Ovary (tissue), 3 donors: ENCODE data around the gene TLR7.

Experiments
- POLR2A ChIP-seq: fragments of 450-650 bp; IDR thresholded peaks from one replicate; pipeline ENCODE4 v1.6.1; 2017; ENCODE audit warnings: antibody characterized with exemption, mild to moderate bottlenecking, moderate library complexity
- TF ChIP-seq, protein P1 (sequence below), 3 donors: fragments of 450-650 bp in 2 of 3; fragments of 200-600 bp in 1 of 3; IDR thresholded peaks; one replicate each; pipeline versions ENCODE4 v1.5.1 to v1.8.0; 2016 to 2022; ENCODE audit warnings: antibody characterized with exemption in 3 of 3, mild to moderate bottlenecking in 1 of 3
- donor health status: DM: no; HTN: no; CAD: no.

DNA sequence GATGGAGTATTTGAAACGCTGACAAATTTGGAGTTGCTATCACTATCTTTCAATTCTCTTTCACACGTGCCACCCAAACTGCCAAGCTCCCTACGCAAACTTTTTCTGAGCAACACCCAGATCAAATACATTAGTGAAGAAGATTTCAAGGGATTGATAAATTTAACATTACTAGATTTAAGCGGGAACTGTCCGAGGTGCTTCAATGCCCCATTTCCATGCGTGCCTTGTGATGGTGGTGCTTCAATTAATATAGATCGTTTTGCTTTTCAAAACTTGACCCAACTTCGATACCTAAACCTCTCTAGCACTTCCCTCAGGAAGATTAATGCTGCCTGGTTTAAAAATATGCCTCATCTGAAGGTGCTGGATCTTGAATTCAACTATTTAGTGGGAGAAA is 52.7 kb downstream of the TLR7 start:
- TF ChIP-seq, protein P1, sequence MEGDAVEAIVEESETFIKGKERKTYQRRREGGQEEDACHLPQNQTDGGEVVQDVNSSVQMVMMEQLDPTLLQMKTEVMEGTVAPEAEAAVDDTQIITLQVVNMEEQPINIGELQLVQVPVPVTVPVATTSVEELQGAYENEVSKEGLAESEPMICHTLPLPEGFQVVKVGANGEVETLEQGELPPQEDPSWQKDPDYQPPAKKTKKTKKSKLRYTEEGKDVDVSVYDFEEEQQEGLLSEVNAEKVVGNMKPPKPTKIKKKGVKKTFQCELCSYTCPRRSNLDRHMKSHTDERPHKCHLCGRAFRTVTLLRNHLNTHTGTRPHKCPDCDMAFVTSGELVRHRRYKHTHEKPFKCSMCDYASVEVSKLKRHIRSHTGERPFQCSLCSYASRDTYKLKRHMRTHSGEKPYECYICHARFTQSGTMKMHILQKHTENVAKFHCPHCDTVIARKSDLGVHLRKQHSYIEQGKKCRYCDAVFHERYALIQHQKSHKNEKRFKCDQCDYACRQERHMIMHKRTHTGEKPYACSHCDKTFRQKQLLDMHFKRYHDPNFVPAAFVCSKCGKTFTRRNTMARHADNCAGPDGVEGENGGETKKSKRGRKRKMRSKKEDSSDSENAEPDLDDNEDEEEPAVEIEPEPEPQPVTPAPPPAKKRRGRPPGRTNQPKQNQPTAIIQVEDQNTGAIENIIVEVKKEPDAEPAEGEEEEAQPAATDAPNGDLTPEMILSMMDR (IDR thresholded peaks at IDR 0.05) = no peak
- TF ChIP-seq POLR2A = no peak
